BJ (cell line): ENCODE data around the gene GRIN1. TPM values are rescaled to one million over a fixed set of nuclear protein-coding genes. Genes with fewer than 3 reads are reported as not detected.
A peak's percentile ranks its signal among the peaks of the same experiment; 100 is the strongest.

Experiments
- CTCF ChIA-PET: fragments of 350-600 bp; formaldehyde crosslinking; extraction: SDS; loops from one replicate; lab custom pipeline; 2021; ENCODE audit warnings: antibody characterized with exemption, inconsistent platforms; lab: Yijun Ruan, JAX
- POLR2A ChIA-PET: fragments of 300-600 bp; sonication (Branson Sonifier 250); formaldehyde crosslinking; extraction: SDS; loops from one replicate; lab custom pipeline; 2021; ENCODE audit warnings: antibody characterized with exemption; lab: Charles Lee
- DNase-seq: peaks from one replicate; pipeline ENCODE4 v3.0.0-alpha.2; 2011; ENCODE audit warnings: low read depth
- H3K27me3 ChIP-seq: 2 replicates; pipeline ENCODE4 v1.6.0; 2011; ENCODE audit warnings: low read length; ENCODE audit not compliant: control insufficient read depth, insufficient read depth
- H3K36me3 ChIP-seq: 2 replicates; pipeline ENCODE4 v1.5.1; 2011; ENCODE audit warnings: low read length; ENCODE audit not compliant: control insufficient read depth, insufficient read depth
- H3K4me3 ChIP-seq: 2 replicates; pipeline ENCODE4 v1.5.1; 2011; ENCODE audit warnings: low read depth, mild to moderate bottlenecking, control low read depth, low read length
- polyA plus RNA-seq: library from polyadenylated mRNA; depleted of rRNA; stranded (reverse); fragments of >200 nt; gene quantifications from 2 replicates; pipeline ENCODE4 v1.2.3, GENCODE V29; 2011
- TF ChIP-seq, protein P1 (sequence below): IDR thresholded peaks from 2 replicates; pipeline ENCODE4 v1.5.1; 2011; ENCODE audit warnings: low read depth, mild to moderate bottlenecking, control low read depth, inconsistent platforms, low read length, moderate library complexity; ENCODE audit not compliant: insufficient read depth

GRIN1 gene
- polyA plus RNA-seq, 1 experiment, result 0.10 TPM

DNA sequence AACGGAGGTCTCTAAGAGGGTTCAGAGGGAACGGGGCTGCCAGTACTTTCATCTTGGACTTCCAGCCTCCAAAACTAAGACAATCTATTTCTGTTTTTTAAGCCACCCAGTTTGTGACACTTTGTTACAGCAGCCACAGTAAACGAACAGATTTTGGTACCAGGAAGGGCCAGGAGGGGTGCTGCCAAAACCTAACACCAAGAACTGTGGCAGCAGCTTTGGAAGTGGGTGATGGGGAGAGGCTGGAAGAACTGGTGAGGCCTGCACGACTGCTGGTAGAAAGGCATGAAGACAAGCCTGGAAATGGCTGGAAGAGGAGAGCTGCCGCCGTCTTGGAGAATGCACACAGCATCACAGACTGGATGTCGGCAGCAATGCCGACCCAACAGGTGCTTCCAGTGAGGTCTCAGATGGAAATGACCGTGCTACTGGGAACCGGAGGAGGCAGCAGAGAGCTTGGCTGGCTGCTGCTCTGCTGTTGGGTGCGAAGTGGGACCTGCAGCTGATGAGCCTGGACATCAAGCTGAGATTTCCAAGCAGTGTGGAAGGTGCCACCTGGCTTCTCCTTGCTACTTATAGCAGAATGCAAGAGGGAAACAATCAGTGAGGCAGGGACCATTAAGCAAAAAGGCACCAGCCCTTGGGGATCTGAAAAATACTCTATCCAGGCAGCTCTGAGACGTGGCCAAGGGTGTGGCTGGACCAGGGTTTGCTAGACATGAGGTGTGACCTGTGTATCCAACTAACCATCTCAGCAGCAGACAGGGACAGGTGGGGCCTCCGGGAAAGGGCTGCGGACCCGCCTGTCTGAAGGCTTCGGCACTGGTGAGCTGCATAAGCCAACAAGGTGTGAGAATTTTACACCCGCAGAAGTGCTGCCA lies 37.6 kb downstream of the GRIN1 start:
- Histone ChIP-seq H3K27me3 (no peaks in the 10 kb centered on the region), H3K36me3 (peaks cover 14% of the 10 kb centered on the region), H3K4me3 (no peak overlapping the region)
- TF ChIP-seq, protein P1, sequence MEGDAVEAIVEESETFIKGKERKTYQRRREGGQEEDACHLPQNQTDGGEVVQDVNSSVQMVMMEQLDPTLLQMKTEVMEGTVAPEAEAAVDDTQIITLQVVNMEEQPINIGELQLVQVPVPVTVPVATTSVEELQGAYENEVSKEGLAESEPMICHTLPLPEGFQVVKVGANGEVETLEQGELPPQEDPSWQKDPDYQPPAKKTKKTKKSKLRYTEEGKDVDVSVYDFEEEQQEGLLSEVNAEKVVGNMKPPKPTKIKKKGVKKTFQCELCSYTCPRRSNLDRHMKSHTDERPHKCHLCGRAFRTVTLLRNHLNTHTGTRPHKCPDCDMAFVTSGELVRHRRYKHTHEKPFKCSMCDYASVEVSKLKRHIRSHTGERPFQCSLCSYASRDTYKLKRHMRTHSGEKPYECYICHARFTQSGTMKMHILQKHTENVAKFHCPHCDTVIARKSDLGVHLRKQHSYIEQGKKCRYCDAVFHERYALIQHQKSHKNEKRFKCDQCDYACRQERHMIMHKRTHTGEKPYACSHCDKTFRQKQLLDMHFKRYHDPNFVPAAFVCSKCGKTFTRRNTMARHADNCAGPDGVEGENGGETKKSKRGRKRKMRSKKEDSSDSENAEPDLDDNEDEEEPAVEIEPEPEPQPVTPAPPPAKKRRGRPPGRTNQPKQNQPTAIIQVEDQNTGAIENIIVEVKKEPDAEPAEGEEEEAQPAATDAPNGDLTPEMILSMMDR, result peak; percentile 66
- no peak for DNase-seq
- ChIA-PET POLR2A (interaction anchor here (0.5 kb wide), 1 partner anchor 10 kb away, joined by 4 read pairs; no protein-coding TSS in a partner anchor), CTCF (interaction anchor here (0.9 to 2.2 kb wide), 10 partner anchors 8 to 60 kb away, joined by 3 to 11 read pairs (median 4); partner anchors contain the start of genes RNF224 and SSNA1)

DNA sequence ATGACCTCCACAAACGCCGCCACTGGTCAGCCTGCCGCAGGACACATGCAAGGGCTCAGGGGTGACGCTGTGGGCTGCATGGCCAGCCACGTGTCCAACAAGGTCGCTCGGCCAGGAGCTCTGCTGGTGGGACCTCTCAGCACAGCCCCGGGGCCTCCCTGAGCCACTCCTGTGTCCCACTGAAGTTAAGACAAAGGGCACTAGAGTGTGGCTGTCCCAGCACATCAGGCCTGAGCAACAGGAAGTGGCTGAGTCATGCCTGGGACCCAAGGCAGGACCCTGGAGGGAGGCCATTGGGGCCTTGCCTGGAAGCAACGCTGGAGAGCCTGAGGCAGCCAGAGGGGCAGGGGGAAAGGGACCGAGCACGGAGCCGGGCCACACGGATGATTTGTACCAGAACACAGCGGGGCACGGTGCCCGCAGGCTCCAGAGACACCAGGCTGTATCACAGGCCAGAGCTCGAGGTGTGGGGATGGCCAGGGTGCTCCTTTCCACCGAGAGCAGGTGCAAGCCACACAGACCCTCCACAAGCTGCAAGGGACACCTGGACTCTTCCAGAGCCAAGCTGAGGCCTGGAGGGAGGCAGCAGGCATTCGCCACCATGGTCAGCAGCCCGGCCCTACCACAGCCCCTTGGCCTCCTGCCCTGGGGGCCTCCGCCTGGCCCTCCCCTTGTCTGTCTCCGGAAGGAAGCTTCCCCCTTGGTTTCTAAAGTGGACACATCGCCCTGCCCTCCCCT lies 39.4 kb downstream of the GRIN1 start:
- no peak overlapping the region for H3K4me3 ChIP-seq
- no peak for DNase-seq
- peaks cover 24% of the 10 kb centered on the region for H3K36me3 ChIP-seq
- no peaks in the 10 kb centered on the region for H3K27me3 ChIP-seq
- TF ChIP-seq, protein P1, result no peak
- CTCF ChIA-PET, result interaction anchor here (1.2 kb wide), 1 partner anchor 25 kb away, joined by 3 read pairs; no protein-coding TSS in a partner anchor
- POLR2A ChIA-PET, result no interaction called here

DNA sequence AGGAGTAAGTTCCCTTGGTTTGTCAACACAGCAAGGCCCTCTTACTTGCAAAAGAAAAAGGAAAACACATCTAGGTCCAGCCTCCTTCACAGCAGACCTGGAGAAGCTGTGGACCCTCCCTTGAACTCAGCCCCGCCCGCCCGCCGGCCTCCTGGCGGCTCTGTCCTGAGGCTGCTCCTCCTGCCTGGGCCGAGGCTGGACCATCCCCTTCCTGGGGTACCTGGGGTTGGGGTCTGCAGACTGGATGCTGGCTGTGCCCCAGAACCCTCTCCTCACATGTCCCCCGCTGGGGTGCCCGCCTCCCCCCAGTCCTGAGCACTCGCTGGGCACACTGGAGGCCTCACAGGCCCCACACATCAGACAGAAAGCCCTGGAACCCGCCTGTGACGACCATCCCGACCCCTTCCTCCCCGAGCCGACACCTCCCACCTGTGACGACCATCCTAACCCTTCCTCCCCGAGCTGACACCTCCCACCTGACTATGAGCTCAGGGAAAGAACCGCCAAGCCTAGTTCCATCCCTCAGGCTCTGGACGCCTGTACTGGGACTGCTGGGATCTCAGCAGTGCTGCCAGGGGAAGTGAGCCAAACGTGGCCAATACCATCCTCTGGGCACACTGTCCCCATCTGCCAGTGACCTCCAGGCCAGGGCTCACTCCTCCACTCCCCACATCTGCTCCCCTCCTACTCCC lies 40.1 kb downstream of the GRIN1 start:
- H3K36me3 ChIP-seq, result peaks cover 27% of the 10 kb centered on the region
- ChIA-PET CTCF (interaction anchor here (1.2 kb wide), 1 partner anchor 24 kb away, joined by 3 read pairs; no protein-coding TSS in a partner anchor), POLR2A (no interaction called here)
- no peak for DNase-seq
- H3K4me3 ChIP-seq, result no peak overlapping the region
- no peaks in the 10 kb centered on the region for H3K27me3 ChIP-seq
- TF ChIP-seq, protein P1, result no peak

DNA sequence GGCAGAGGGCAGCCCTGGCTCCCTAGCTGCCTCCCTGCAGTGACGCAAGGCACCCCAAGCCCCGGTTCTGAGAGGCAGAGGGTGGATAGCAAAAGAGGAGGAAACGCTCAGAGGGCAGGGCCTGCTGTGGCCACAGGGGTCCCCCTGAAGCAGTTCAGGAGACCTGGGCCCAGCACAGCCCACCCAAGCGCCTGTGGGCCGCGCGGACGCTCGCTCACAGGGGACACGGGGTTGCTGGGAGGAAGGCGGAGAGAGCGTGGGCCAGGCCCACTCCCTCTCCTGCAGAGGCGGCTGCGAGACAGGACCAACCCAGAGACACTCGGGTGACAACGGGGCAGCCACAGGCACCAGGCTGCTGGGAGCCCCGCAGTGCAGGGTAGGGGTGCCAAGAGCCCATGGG lies 40.8 kb downstream of the GRIN1 start:
- POLR2A ChIA-PET, result interaction anchor here (0.6 kb wide), 1 partner anchor 9 kb away, joined by 3 read pairs; no protein-coding TSS in a partner anchor
- Histone ChIP-seq H3K4me3 (no peak overlapping the region), H3K27me3 (no peaks in the 10 kb centered on the region), H3K36me3 (peaks cover 32% of the 10 kb centered on the region)
- CTCF ChIA-PET, result no interaction called here
- TF ChIP-seq, protein P1, result no peak
- no peak for DNase-seq
